Left ventricle myocardium inferior (tissue), 1 donor: ENCODE measurements around the gene RAB3GAP2. TPM values are rescaled to one million over a fixed set of nuclear protein-coding genes. Genes with fewer than 3 reads are reported as not detected.

ENCODE experiments used
- DNase-seq: peaks from one replicate; pipeline ENCODE4 v3.0.0-alpha.2; 2020
- H3K27ac ChIP-seq: fragments of 200-600 bp; replicated peaks from 2 replicates; pipeline ENCODE4 v1.8.0; 2021
- H3K27me3 ChIP-seq: fragments of 200-600 bp; 2 replicates; pipeline ENCODE4 v1.8.0; 2021; ENCODE audit warnings: low read depth
- H3K36me3 ChIP-seq: fragments of 200-600 bp; 2 replicates; pipeline ENCODE4 v1.8.0; 2021
- H3K4me1 ChIP-seq: fragments of 200-600 bp; 2 replicates; pipeline ENCODE4 v1.8.0; 2021
- H3K4me3 ChIP-seq: fragments of 200-600 bp; 2 replicates; pipeline ENCODE4 v1.8.0; 2021; ENCODE audit warnings: mild to moderate bottlenecking, moderate library complexity
- H3K9me3 ChIP-seq: fragments of 200-600 bp; replicated peaks from 2 replicates; pipeline ENCODE4 v1.8.0; 2021
- CTCF ChIP-seq: fragments of 200-600 bp; IDR thresholded peaks from 2 replicates; pipeline ENCODE4 v1.8.0; 2021; ENCODE audit warnings: antibody characterized with exemption, mild to moderate bottlenecking, borderline replicate concordance
- intact Hi-C: fragments of 100-400 bp; cut with micrococcal nuclease; formaldehyde crosslinking; loops from one replicate; pipeline ENCODE4 v1.11.0; 2022
- total RNA-seq: library from RNA; stranded (reverse); fragmentation: NEBNext Ultra II Directional; extraction: Animal tissue kit (Norgen Biotek cat#: 25700); gene quantifications from one replicate; pipeline ENCODE4 v1.2.1, GENCODE V29; 2021
- donor health status: DM: no; HTN: yes; CAD: no; lungs with severe emphysema.

Gene RAB3GAP2
- total RNA-seq, 1 donor from 2014 or later: 20.3 TPM

GRCh38 chr1:220149742-220150141 lies 122.5 kb downstream of the RAB3GAP2 start:
- DNase-seq: no peak
- Histone ChIP-seq H3K4me1 (peaks cover 31% of the 10 kb centered on the region), H3K9me3 (no peaks in the 10 kb centered on the region), H3K27ac (peak overlapping the region; percentile 4), H3K27me3 (no peaks in the 10 kb centered on the region), H3K4me3 (no peak overlapping the region), H3K36me3 (peaks cover 62% of the 10 kb centered on the region)
- intact Hi-C loops: no loop called here
- no peak for TF ChIP-seq CTCF

- Histone ChIP-seq H3K27me3 (no peaks in the 10 kb centered on the region), H3K36me3 (peaks cover 63% of the 10 kb centered on the region), H3K4me3 (no peak overlapping the region), H3K4me1 (no peaks in the 10 kb centered on the region), H3K27ac (no peak overlapping the region), H3K9me3 (no peaks in the 10 kb centered on the region)
- intact Hi-C loops: no loop called here
- TF ChIP-seq CTCF: no peak
- DNase-seq: no peak
Observed at GRCh38 chr1:220144051-220144450, 128.2 kb downstream of the RAB3GAP2 start.

GRCh38 chr1:220139966-220140365 lies 132.3 kb downstream of the RAB3GAP2 start:
- Histone ChIP-seq H3K27me3 (no peaks in the 10 kb centered on the region), H3K27ac (peak overlapping the region; percentile 42), H3K4me3 (no peak overlapping the region), H3K36me3 (peaks cover 56% of the 10 kb centered on the region), H3K9me3 (no peaks in the 10 kb centered on the region), H3K4me1 (peaks cover 11% of the 10 kb centered on the region)
- TF ChIP-seq CTCF: no peak
- no peak for DNase-seq
- intact Hi-C loops: no loop called here

GRCh38 chr1:220137019-220137786 lies 135.1 kb downstream of the RAB3GAP2 start:
- no peaks in the 10 kb centered on the region for H3K9me3 ChIP-seq
- no peak for TF ChIP-seq CTCF
- peak overlapping the region; percentile 64 for H3K27ac ChIP-seq
- DNase-seq: no peak
- H3K4me1 ChIP-seq: peaks cover 11% of the 10 kb centered on the region
- H3K27me3 ChIP-seq: no peaks in the 10 kb centered on the region
- H3K36me3 ChIP-seq: peaks cover 74% of the 10 kb centered on the region
- peak overlapping the region; percentile 41 for H3K4me3 ChIP-seq
- intact Hi-C loops: no loop called here

GRCh38 chr1:220135755-220136154 lies 136.5 kb downstream of the RAB3GAP2 start:
- DNase-seq: no peak
- TF ChIP-seq CTCF: no peak
- H3K4me1 ChIP-seq: peaks cover 11% of the 10 kb centered on the region
- no peaks in the 10 kb centered on the region for H3K27me3 ChIP-seq
- no peak overlapping the region for H3K4me3 ChIP-seq
- H3K27ac ChIP-seq: no peak overlapping the region
- intact Hi-C loops: no loop called here
- no peaks in the 10 kb centered on the region for H3K9me3 ChIP-seq
- peaks cover 70% of the 10 kb centered on the region for H3K36me3 ChIP-seq
